ENCODE data around the gene KLK13. TPM values are rescaled to one million over a fixed set of nuclear protein-coding genes. Genes with fewer than 3 reads are reported as not detected.
A peak's percentile ranks its signal among the peaks of the same experiment; 100 is the strongest.

The KLK13 gene
- total and polyA plus RNA-seq, 2 of the 8 experiments (the other 6 are each of a cell fraction or from before 2014, with no cell fraction given), result 4.2 to 4.5 TPM

DNA sequence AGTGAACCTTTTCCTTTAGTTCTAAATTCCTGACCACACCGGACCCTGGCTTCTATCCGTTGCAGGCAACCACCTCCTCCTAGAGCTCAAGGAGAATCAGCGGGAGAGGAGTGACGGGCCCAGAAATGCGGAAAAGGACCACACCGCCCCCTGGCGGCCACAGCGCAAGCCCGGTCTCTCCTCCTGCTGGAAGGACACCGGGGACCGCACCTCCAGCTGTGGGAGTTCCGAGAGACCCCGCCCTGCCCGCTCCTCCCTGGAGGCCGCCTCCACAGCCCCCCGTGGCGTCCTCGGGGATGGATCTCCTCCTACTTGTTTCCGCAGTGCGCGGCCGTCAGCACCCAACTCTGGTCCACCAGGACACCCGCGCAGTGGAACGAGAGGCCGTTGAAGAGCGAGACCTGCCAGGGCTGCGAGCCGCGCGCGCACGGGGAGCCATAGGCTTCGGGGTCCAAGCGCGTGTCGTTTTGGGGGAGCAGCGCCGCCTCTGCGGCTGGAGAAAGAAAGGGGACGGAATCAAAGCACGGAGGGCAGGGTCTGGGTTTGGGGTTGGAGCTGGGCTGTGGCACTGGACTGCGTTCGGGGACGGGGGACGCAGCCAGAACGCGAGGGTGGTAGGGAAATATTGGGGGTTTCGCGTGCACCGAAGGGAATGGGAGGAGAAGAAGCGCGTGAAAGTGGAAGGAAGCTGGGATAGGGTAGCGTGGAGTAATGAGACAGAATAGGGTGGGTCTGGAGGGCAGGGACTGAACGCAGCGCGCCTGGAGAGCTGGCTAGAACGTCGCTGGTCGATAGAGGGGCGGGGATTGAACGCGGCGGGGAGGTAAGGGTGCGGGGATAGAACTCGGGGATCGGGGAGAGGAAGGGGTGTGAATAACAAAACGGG is 47.9 kb downstream of the KLK13 start:
- DNase-seq (ENCODE audit: low read depth in 1 of 2, low spot score in 2 of 2) (peak; percentile 75 to 98), FAIRE-seq (peak; percentile 32)
- H4K5ac ChIP-seq (ENCODE audit: insufficient read length, low read depth, low read length), result no peak overlapping the region
- H2AFZ ChIP-seq (ENCODE audit: low read length), result peak overlapping the region; percentile 37; the same call in 1 of the 2 replicates
- H3K4ac ChIP-seq (replicated peaks; ENCODE audit: insufficient read length, low read depth, low read length), result peak overlapping the region; percentile 69
- no peak overlapping the region for H2AK5ac ChIP-seq (ENCODE audit: low read depth, low read length)
- no peaks in the 10 kb centered on the region for H3K36me3 ChIP-seq (ENCODE audit: control insufficient read depth in 2 of 4, insufficient read depth in 4 of 4, low read length in 3 of 4)
- H3K18ac ChIP-seq (ENCODE audit: extremely low read depth, low read length), result peak overlapping the region; percentile 90
- no peak overlapping the region for H3K14ac ChIP-seq (ENCODE audit: insufficient read length)
- 2% methylated on average over 57 of the region's 68 CpGs; no CpG with 5 or more reads in 1 of the 2 experiments for WGBS, 2 experiments (ENCODE audit: extremely low coverage in 1 of 2, insufficient coverage in 1 of 2, insufficient read length in 1 of 2, insufficient replicate concordance in 2 of 2, low coverage in 1 of 2, low lambda C conversion rate in 2 of 2, missing lambda C conversion rate in 1 of 2)
- H2BK12ac ChIP-seq (ENCODE audit: low read depth, low read length), result peak overlapping the region; percentile 94; the same call in 1 of the 2 replicates
- H3K79me1 ChIP-seq (ENCODE audit: low read depth, low read length), result no peaks in the 10 kb centered on the region
- peak overlapping the region; percentile 81 for H4K91ac ChIP-seq (replicated peaks; ENCODE audit: insufficient read length, low read length)
- ChIA-PET CTCF (ENCODE audit: partially characterized antibody) (interaction anchor here (0.5 to 15.0 kb wide), 47 partner anchors 9 to 239 kb away, joined by 3 to 269 read pairs (median 5); partner anchors contain the start of genes KLK6 and KLK8), POLR2A (ENCODE audit: partially characterized antibody) (interaction anchor here (0.8 to 2.8 kb wide), 17 partner anchors 11 to 222 kb away, joined by 3 to 12 read pairs (median 4); partner anchors contain the start of genes KLK13 and KLK8)
- H3K56ac ChIP-seq (replicated peaks; ENCODE audit: insufficient read length, low read depth, low read length), result peak overlapping the region; percentile 69
- no peak overlapping the region; the same call in 1 of the 2 replicates for H2BK15ac ChIP-seq (ENCODE audit: low read length)
- peaks cover 0 to 7% (median 2%) of the 10 kb centered on the region in 4 experiments; a peak in 4 of 7 replicates for H3K4me1 ChIP-seq (replicated peaks in 1 of 4; ENCODE audit: control insufficient read depth in 3 of 4, insufficient read depth in 4 of 4, low read length in 3 of 4)
- H3K9ac ChIP-seq (replicated peaks in 1 of 4; ENCODE audit: extremely low read depth in 1 of 4, low read depth in 3 of 4, low read length in 3 of 4), result no peak overlapping the region; a peak in 2 of 7 replicates
- no peak overlapping the region for H3K23ac ChIP-seq (ENCODE audit: insufficient read length)
- peak overlapping the region; percentile 49; the same call in 1 of the 2 replicates for H2BK5ac ChIP-seq (ENCODE audit: low read depth, low read length)
- H3K27ac ChIP-seq (ENCODE audit: low read depth, low read length), result no peak overlapping the region
- H3K79me2 ChIP-seq (ENCODE audit: control insufficient read depth in 1 of 2, insufficient read depth in 2 of 2, low read length in 2 of 2), result no peaks in the 10 kb centered on the region
- H3K9me3 ChIP-seq (ENCODE audit: insufficient read depth in 2 of 2, low read depth in 1 of 2, low read length in 1 of 2), result no peaks in the 10 kb centered on the region
- peak overlapping the region; percentile 53 to 73 (median 62) for H3K4me3 ChIP-seq (ENCODE audit: extremely low read depth in 1 of 4, insufficient read depth in 2 of 4, low read depth in 3 of 4, low read length in 4 of 4)
- no peaks in the 10 kb centered on the region for H4K20me1 ChIP-seq (replicated peaks in 1 of 2; ENCODE audit: control insufficient read depth in 1 of 2, insufficient read depth in 2 of 2, low read length in 2 of 2)
- H4K8ac ChIP-seq (ENCODE audit: extremely low read depth, insufficient read depth, low read length), result peak overlapping the region; percentile 5; the same call in 1 of the 2 replicates
- H3K27me3 ChIP-seq (replicated peaks in 1 of 4; ENCODE audit: control insufficient read depth in 3 of 4, extremely low read depth in 1 of 4, insufficient read depth in 3 of 4, low read length in 3 of 4), result peaks cover 0 to 30% (median 19%) of the 10 kb centered on the region in 4 experiments; a peak in 5 of 7 replicates
- no peak overlapping the region for H2BK20ac ChIP-seq (ENCODE audit: low read length)
- H3K23me2 ChIP-seq (ENCODE audit: low read depth, low read length), result peaks cover 14% of the 10 kb centered on the region; the same call in 1 of the 2 replicates
- H3K4me2 ChIP-seq (ENCODE audit: insufficient read depth in 1 of 2, low read depth in 2 of 2, low read length in 2 of 2), result peak overlapping the region; percentile 80 to 82
- H2BK120ac ChIP-seq (replicated peaks; ENCODE audit: low read depth, low read length), result peak overlapping the region; percentile 43
- TF ChIP-seq POLR2A (IDR thresholded peaks at IDR 0.05; ENCODE audit: control extremely low read depth in 1 of 2, low read depth in 2 of 2, low read length in 2 of 2) (0 out of 3 replicates have a peak, but pooled peaks of 1 of the 2 experiments have one; percentile 21), SRF (IDR thresholded peaks at IDR 0.05; ENCODE audit: low read depth, low read length) (no peak), EZH2 (IDR thresholded peaks at IDR 0.05; ENCODE audit: low read depth, low read length, severe bottlenecking) (peak; percentile 4), ASH2L (IDR thresholded peaks at IDR 0.05; ENCODE audit: low read length) (peak; percentile 71), RAD21 (IDR thresholded peaks at IDR 0.05 in 1 of 2, conservative IDR thresholded peaks at IDR 0.05 in 1 of 2; ENCODE audit: low read depth in 2 of 2, low read length in 2 of 2) (peak; percentile 82 to 88), RFX5 (IDR thresholded peaks at IDR 0.05; ENCODE audit: borderline replicate concordance, low read depth, low read length) (peak; percentile 14; the same call in 1 of the 2 replicates), KDM4A (IDR thresholded peaks at IDR 0.05; ENCODE audit: low read depth, low read length, severe bottlenecking) (peak; percentile 89), TAF1 (IDR thresholded peaks at IDR 0.05; ENCODE audit: low read depth, low read length) (no peak), SP1 (IDR thresholded peaks at IDR 0.05; ENCODE audit: low read depth, low read length) (peak; percentile 93), NANOG (IDR thresholded peaks at IDR 0.05; ENCODE audit: insufficient read depth, low read depth, low read length, poor library complexity, severe bottlenecking) (no peak)
